ENCODE results near the gene BAHD1.

- no peak for TF ChIP-seq CTCF (IDR thresholded peaks at IDR 0.05)
- no peak for TF ChIP-seq POLR2A (IDR thresholded peaks at IDR 0.05)
Measured at GRCh38 chr15:40454904-40455391, 14.2 kb downstream of the BAHD1 start.
